Measurements from ENCODE around the gene ORM1.

The ORM1 gene

GRCh38 chr9:114369216-114370130 lies 46.6 kb downstream of the ORM1 start:
- no peak for DNase-seq

GRCh38 chr9:114370251-114370967 lies 47.5 kb downstream of the ORM1 start:
- no peak for DNase-seq

GRCh38 chr9:114370968-114371320 lies 48.0 kb downstream of the ORM1 start:
- DNase-seq = no peak

GRCh38 chr9:114371343-114371944 lies 48.5 kb downstream of the ORM1 start:
- DNase-seq = no peak

GRCh38 chr9:114371973-114372917 lies 49.3 kb downstream of the ORM1 start:
- peak; percentile 61 to 71 for DNase-seq

- DNase-seq = peak; percentile 95 to 96
Observed at GRCh38 chr9:114372921-114373448, 50.1 kb downstream of the ORM1 start.

- DNase-seq = no peak
Observed at GRCh38 chr9:114373960-114374730, 51.2 kb downstream of the ORM1 start.

GRCh38 chr9:114374936-114375335 lies 52.0 kb downstream of the ORM1 start:
- no peak for DNase-seq

- DNase-seq = no peak
Observed at GRCh38 chr9:114375386-114376175, 52.7 kb downstream of the ORM1 start.

All from AML-193 (cell line).